ENCODE data around the gene NCOA7. TPM values are rescaled to one million over a fixed set of nuclear protein-coding genes. Genes with fewer than 3 reads are reported as not detected.

Gene NCOA7
- total and polyA plus RNA-seq, 9 of the 15 experiments (the other 6 are each of a cell fraction or from before 2014, with no cell fraction given), result 5.8 to 14.6 (median 9.3) TPM

GRCh38 chr6:125930765-125931418 lies 140.1 kb downstream of the NCOA7 start:
- Histone ChIP-seq H3K4me2 (ENCODE audit: insufficient read depth, low read length) (no peak overlapping the region), H2AFZ (ENCODE audit: low read depth, low read length) (no peak overlapping the region), H3K4me1 (replicated peaks in 1 of 2; ENCODE audit: control insufficient read depth in 2 of 2, insufficient read depth in 2 of 2, low read length in 2 of 2) (no peaks in the 10 kb centered on the region; a peak in 1 of 5 replicates), H3K9me1 (ENCODE audit: control insufficient read depth, insufficient read depth, low read length) (no peaks in the 10 kb centered on the region), H3K27me3 (ENCODE audit: control insufficient read depth in 2 of 2, insufficient read depth in 2 of 2, low read length in 2 of 2) (no peaks in the 10 kb centered on the region), H4K20me1 (replicated peaks; ENCODE audit: control insufficient read depth, insufficient read depth, low read length) (no peaks in the 10 kb centered on the region), H3K79me2 (ENCODE audit: control insufficient read depth, insufficient read depth, low read length) (no peaks in the 10 kb centered on the region), H3K27ac (ENCODE audit: extremely low read depth, low read depth, low read length) (no peak overlapping the region), H3K36me3 (ENCODE audit: control insufficient read depth, insufficient read depth, low read length) (peaks cover 17% of the 10 kb centered on the region), H3K9ac (ENCODE audit: insufficient read depth in 1 of 2, low read depth in 2 of 2, low read length in 2 of 2) (no peak overlapping the region), H3K9me3 (replicated peaks; ENCODE audit: control insufficient read depth, insufficient read depth, low read depth, low read length) (no peaks in the 10 kb centered on the region), H3K4me3 (no peak overlapping the region)
- WGBS (ENCODE audit: insufficient coverage, low coverage, missing lambda C conversion rate), result 29% methylated on average over 3 of the region's 3 CpGs
- in situ Hi-C loops (cut with MboI), result no loop called here
- no peak for DNase-seq (ENCODE audit: extremely low read depth in 1 of 4, low spot score in 3 of 4)
- no TSS peak for BruUV-seq (replicated peaks)
- intact Hi-C loops (cut with micrococcal nuclease), result no loop called here
- TF ChIP-seq ETV6 (IDR thresholded peaks at IDR 0.05; ENCODE audit: borderline replicate concordance in 1 of 2, low read depth in 2 of 2, low read length in 1 of 2) (no peak), ETV6 (CRISPR knock-in tag; IDR thresholded peaks at IDR 0.05; ENCODE audit: borderline replicate concordance) (no peak), POLR3A (IDR thresholded peaks at IDR 0.05; ENCODE audit: borderline replicate concordance, extremely low read depth, insufficient read depth, insufficient read length) (no peak), CGGBP1 (CRISPR knock-in tag; IDR thresholded peaks at IDR 0.05) (no peak), ZNF551 (CRISPR knock-in tag; IDR thresholded peaks at IDR 0.05) (no peak), FOXP4 (CRISPR knock-in tag; IDR thresholded peaks at IDR 0.05; ENCODE audit: borderline replicate concordance) (no peak), NFE2 (IDR thresholded peaks at IDR 0.05; ENCODE audit: low read depth) (no peak), ZNF639 (CRISPR knock-in tag; conservative IDR thresholded peaks at IDR 0.05 in 1 of 2, IDR thresholded peaks at IDR 0.05 in 1 of 2) (no peak), BCLAF1 (IDR thresholded peaks at IDR 0.05; ENCODE audit: borderline replicate concordance in 1 of 2, control insufficient read depth in 1 of 2, low read depth in 2 of 2, low read length in 1 of 2) (no peak), ZNF707 (CRISPR knock-in tag; conservative IDR thresholded peaks at IDR 0.05) (no peak), CBX1 (IDR thresholded peaks at IDR 0.05; ENCODE audit: low read depth) (no peak), TAF1 (IDR thresholded peaks at IDR 0.05; ENCODE audit: control insufficient read depth, extremely low read depth, insufficient read depth, low read length, severe bottlenecking) (no peak), CBFA2T3 (IDR thresholded peaks at IDR 0.05) (no peak), CBFB (CRISPR knock-in tag; IDR thresholded peaks at IDR 0.05) (no peak)
- no peak for FAIRE-seq
- ChIA-PET CTCF (ENCODE audit: low intra/inter-chr PET ratio) (no interaction called here), POLR2A (no interaction called here)
- ATAC-seq, result peak; percentile 18; the same call in 1 of the 3 replicates
